ENCODE data around the gene PIAS2.

- TF ChIP-seq CTCF (conservative IDR thresholded peaks at IDR 0.05; ENCODE audit: low read depth, low read length) (no peak), EZH2 (IDR thresholded peaks at IDR 0.05; ENCODE audit: borderline replicate concordance, low read depth, low read length, poor library complexity, severe bottlenecking) (no peak)
Observed at GRCh38 chr18:46759890-46760289, 157.4 kb downstream of the PIAS2 start.
